ENCODE measurements around the gene PKDREJ. TPM values are rescaled to one million over a fixed set of nuclear protein-coding genes. Genes with fewer than 3 reads are reported as not detected.

The PKDREJ gene
- total RNA-seq, 4 donors from 2014 or later, result not detected

GRCh38 chr22:46274381-46274780, 11.2 kb upstream of the PKDREJ start:
- H3K36me3 ChIP-seq, result peaks cover 0 to 70% of the 10 kb centered on the region in 2 donors
- H3K27me3 ChIP-seq, result no peaks in the 10 kb centered on the region
- no peak overlapping the region for H3K27ac ChIP-seq
- H3K9me3 ChIP-seq, result no peaks in the 10 kb centered on the region
- H3K4me3 ChIP-seq, result no peak overlapping the region
- H3K4me1 ChIP-seq, result peaks cover 4% of the 10 kb centered on the region in 2 donors
- in situ Hi-C loops (cut with MboI; ENCODE audit: low sequenced_read_pairs in 4 of 4) (no loop called here), intact Hi-C loops (cut with DNase I; ENCODE audit: low total_unique reads) (no loop called here)
- no peak for DNase-seq
- no peak for ATAC-seq
- TF ChIP-seq POLR2A (IDR thresholded peaks at IDR 0.05), result no peak

DNA sequence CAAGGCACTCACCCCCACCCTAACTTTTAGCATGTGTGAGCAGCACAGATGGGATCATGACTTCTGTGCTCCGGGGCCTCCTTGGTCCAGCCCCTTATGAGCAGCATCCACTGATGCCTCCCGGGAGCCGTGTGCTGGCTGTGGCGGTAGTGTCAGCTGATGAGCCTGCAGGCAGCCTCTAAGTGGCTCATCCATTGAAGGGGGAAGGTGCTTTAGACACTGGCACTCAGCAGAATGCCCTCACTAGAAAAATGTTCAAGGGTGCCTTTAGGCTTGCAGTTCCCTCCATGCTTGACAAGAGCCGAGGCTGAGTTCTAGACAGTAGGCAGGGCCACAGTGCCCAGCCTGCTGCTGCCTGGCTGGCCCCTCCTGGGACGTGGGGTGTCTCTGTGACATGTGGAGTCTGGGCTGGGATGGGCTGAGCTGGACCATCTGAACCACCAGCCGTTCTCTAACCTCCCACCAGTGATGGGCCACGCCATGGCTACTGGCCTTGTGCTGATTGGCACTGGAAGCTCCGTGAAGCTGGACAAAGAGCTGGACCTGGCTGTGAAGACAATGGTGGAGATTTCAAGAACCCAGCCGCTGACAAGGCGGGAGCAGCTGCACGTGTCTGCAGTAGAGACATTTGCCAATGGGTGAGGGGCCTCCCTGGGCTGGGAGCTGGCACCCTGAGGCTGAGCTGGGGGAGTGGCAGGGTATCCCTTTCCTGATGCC, 10.4 kb upstream of the PKDREJ start:
- intact Hi-C loops (cut with DNase I; ENCODE audit: low total_unique reads) (no loop called here), in situ Hi-C loops (cut with MboI; ENCODE audit: low sequenced_read_pairs in 4 of 4) (no loop called here)
- Histone ChIP-seq H3K27ac (no peak overlapping the region), H3K9me3 (no peaks in the 10 kb centered on the region), H3K4me1 (peaks cover 6% of the 10 kb centered on the region in 2 donors), H3K4me3 (no peak overlapping the region), H3K36me3 (peaks cover 0 to 62% of the 10 kb centered on the region in 2 donors), H3K27me3 (no peaks in the 10 kb centered on the region)
- TF ChIP-seq, protein P1, sequence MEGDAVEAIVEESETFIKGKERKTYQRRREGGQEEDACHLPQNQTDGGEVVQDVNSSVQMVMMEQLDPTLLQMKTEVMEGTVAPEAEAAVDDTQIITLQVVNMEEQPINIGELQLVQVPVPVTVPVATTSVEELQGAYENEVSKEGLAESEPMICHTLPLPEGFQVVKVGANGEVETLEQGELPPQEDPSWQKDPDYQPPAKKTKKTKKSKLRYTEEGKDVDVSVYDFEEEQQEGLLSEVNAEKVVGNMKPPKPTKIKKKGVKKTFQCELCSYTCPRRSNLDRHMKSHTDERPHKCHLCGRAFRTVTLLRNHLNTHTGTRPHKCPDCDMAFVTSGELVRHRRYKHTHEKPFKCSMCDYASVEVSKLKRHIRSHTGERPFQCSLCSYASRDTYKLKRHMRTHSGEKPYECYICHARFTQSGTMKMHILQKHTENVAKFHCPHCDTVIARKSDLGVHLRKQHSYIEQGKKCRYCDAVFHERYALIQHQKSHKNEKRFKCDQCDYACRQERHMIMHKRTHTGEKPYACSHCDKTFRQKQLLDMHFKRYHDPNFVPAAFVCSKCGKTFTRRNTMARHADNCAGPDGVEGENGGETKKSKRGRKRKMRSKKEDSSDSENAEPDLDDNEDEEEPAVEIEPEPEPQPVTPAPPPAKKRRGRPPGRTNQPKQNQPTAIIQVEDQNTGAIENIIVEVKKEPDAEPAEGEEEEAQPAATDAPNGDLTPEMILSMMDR (IDR thresholded peaks at IDR 0.05 in 4 of 5, conservative IDR thresholded peaks at IDR 0.05 in 1 of 5), result no peak
- no peak for TF ChIP-seq POLR2A (IDR thresholded peaks at IDR 0.05)
- no peak for ATAC-seq
- DNase-seq, result peak in 1 of 2 donors; percentile 5

GRCh38 chr22:46272762-46273431, 9.8 kb upstream of the PKDREJ start:
- DNase-seq, result no peak
- no peak for TF ChIP-seq POLR2A (IDR thresholded peaks at IDR 0.05)
- TF ChIP-seq, protein P1 (IDR thresholded peaks at IDR 0.05 in 4 of 5, conservative IDR thresholded peaks at IDR 0.05 in 1 of 5), result no peak

DNA sequence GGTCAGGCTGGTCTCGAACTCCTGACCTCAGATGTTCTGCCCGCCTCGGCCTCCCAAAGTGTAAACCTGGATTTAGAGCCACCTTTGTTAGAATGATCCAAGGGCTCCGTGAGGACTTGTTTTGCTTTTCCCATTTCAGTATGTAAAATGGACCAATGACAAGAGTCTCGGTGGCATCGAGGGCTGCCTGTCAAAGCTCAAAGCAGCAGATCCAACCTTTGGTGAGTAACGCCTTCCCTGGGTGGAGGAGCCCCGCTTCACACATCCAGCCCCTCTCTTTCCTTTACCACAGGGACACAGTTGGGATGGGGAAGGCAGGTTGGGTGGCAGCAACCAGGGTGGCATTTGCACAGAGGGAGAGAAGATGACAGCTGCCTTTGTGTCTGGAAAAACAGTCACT, 9.1 kb upstream of the PKDREJ start:
- in situ Hi-C loops (cut with MboI; ENCODE audit: low sequenced_read_pairs in 4 of 4), result no loop called here
- TF ChIP-seq, protein P1 (IDR thresholded peaks at IDR 0.05 in 4 of 5, conservative IDR thresholded peaks at IDR 0.05 in 1 of 5), result no peak
- no peak for TF ChIP-seq POLR2A (IDR thresholded peaks at IDR 0.05)
- Histone ChIP-seq H3K27me3 (no peaks in the 10 kb centered on the region), H3K4me1 (peaks cover 10 to 14% of the 10 kb centered on the region in 2 donors), H3K9me3 (no peaks in the 10 kb centered on the region), H3K27ac (no peak overlapping the region), H3K36me3 (peaks cover 0 to 50% of the 10 kb centered on the region in 2 donors), H3K4me3 (no peak overlapping the region)
- no peak for ATAC-seq
- intact Hi-C loops (cut with DNase I; ENCODE audit: low total_unique reads), result no loop called here
- DNase-seq, result no peak

More at GRCh38 chr22:46272762-46273431, 9.8 kb upstream of the PKDREJ start:
- H3K4me3 ChIP-seq, result no peak overlapping the region
- intact Hi-C loops (cut with DNase I; ENCODE audit: low total_unique reads) (no loop called here), in situ Hi-C loops (cut with MboI; ENCODE audit: low sequenced_read_pairs in 4 of 4) (no loop called here)
- H3K9me3 ChIP-seq, result no peaks in the 10 kb centered on the region
- ATAC-seq, result no peak
- H3K4me1 ChIP-seq, result peaks cover 10 to 12% of the 10 kb centered on the region in 2 donors
- peaks cover 0 to 55% of the 10 kb centered on the region in 2 donors for H3K36me3 ChIP-seq
- no peak overlapping the region for H3K27ac ChIP-seq
- H3K27me3 ChIP-seq, result no peaks in the 10 kb centered on the region

DNA sequence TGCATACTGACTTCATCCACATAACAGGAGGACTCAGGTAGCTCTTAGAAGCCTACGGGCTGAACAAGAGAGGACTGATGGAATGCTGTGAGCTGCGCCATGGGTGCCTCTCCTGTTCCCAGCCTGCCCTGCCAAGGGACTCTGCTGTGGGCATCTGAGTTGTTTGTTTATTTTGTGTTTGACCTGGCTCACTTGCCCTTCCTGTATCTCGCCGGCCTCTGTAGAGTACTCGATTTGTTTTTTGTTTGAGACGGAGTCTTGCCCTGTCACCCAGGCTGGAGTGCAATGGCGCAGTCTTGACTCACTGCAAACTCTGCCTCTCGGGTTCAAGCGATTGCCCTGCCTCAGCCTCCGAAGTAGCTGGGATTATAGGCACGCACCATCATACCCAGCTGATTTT, 6.4 kb upstream of the PKDREJ start:
- in situ Hi-C loops (cut with MboI; ENCODE audit: low sequenced_read_pairs in 4 of 4) (no loop called here), intact Hi-C loops (cut with DNase I; ENCODE audit: low total_unique reads) (no loop called here)
- H3K4me1 ChIP-seq, result peaks cover 10 to 20% of the 10 kb centered on the region in 2 donors
- H3K9me3 ChIP-seq, result no peaks in the 10 kb centered on the region
- H3K4me3 ChIP-seq, result no peak overlapping the region
- ATAC-seq (no peak), DNase-seq (peak in 1 of 2 donors; percentile 5)
- peaks cover 0 to 31% of the 10 kb centered on the region in 2 donors for H3K36me3 ChIP-seq
- no peak for TF ChIP-seq POLR2A (IDR thresholded peaks at IDR 0.05)
- TF ChIP-seq, protein P1 (IDR thresholded peaks at IDR 0.05 in 4 of 5, conservative IDR thresholded peaks at IDR 0.05 in 1 of 5), result no peak
- peak overlapping the region in 3 of 4 donors; percentile 91 to 97 (median 94) for H3K27ac ChIP-seq
- H3K27me3 ChIP-seq, result no peaks in the 10 kb centered on the region
